Esophagus squamous epithelium (tissue), 4 donors: ENCODE data around the gene PLEKHA5.

Experiments
- CTCF ChIP-seq, 6 experiments: fragments of 450-650 bp in 4 of 6; fragments of 200-600 bp in 2 of 6; sonication (generic) in 2 of 6; IDR thresholded peaks; one replicate each; pipeline ENCODE4 v1.5.1; 2016 to 2019; ENCODE audit warnings: antibody characterized with exemption in 6 of 6, mild to moderate bottlenecking in 4 of 6, moderate library complexity in 4 of 6
- POLR2A ChIP-seq, 4 donors: fragments of 450-650 bp; IDR thresholded peaks; one replicate each; pipeline ENCODE4 v1.6.1; 2017; ENCODE audit warnings: antibody characterized with exemption in 4 of 4, mild to moderate bottlenecking in 4 of 4, moderate library complexity in 3 of 4

- TF ChIP-seq CTCF (IDR thresholded peaks at IDR 0.05) (no peak), POLR2A (IDR thresholded peaks at IDR 0.05) (no peak)
Measured at GRCh38 chr12:19390051-19390598, 260.6 kb downstream of the PLEKHA5 start.
